MM.1S (cell line): ENCODE measurements around the gene RBM25.

Experiments
- DNase-seq: peaks from one replicate; pipeline ENCODE4 v3.0.0-alpha.2; 2015
- H2AFZ ChIP-seq: fragments of 300-600 bp; sonication (generic); 2 replicates; pipeline ENCODE4 v1.6.0; 2016; ENCODE audit warnings: antibody characterized with exemption, low read length
- H3F3A ChIP-seq: fragments of 300-600 bp; sonication (generic); 2 replicates; pipeline ENCODE4 v1.6.1; 2016; ENCODE audit warnings: mild to moderate bottlenecking, antibody characterized with exemption, low read length, moderate library complexity, mixed read lengths; ENCODE audit not compliant: insufficient read depth
- H3K27ac ChIP-seq: fragments of 300-600 bp; sonication (generic); 2 replicates; pipeline ENCODE4 v1.5.1; 2016; ENCODE audit warnings: mild to moderate bottlenecking, low read length
- H3K27me3 ChIP-seq: fragments of 300-600 bp; sonication (generic); replicated peaks from 2 replicates; pipeline ENCODE4 v1.6.0; 2016; ENCODE audit warnings: low read length; ENCODE audit not compliant: insufficient read depth
- H3K36me3 ChIP-seq: fragments of 300-600 bp; sonication (generic); replicated peaks from 2 replicates; pipeline ENCODE4 v1.6.1; 2016; ENCODE audit warnings: mild to moderate bottlenecking, low read length, mixed read lengths; ENCODE audit not compliant: insufficient read depth
- H3K4me1 ChIP-seq: fragments of 300-600 bp; sonication (generic); 2 replicates; pipeline ENCODE4 v1.6.1; 2016; ENCODE audit warnings: low read length, mixed read lengths
- H3K4me2 ChIP-seq: fragments of 300-600 bp; sonication (generic); 2 replicates; pipeline ENCODE4 v1.6.0; 2016; ENCODE audit warnings: low read depth, low read length
- H3K4me3 ChIP-seq: fragments of 300-600 bp; sonication (generic); 2 replicates; pipeline ENCODE4 v1.5.1; 2016; ENCODE audit warnings: low read length, mixed read lengths
- H3K79me2 ChIP-seq: fragments of 300-600 bp; sonication (generic); 2 replicates; pipeline ENCODE4 v1.6.1; 2016; ENCODE audit warnings: mixed run types, low read length, mixed read lengths
- H3K9ac ChIP-seq: fragments of 300-600 bp; sonication (generic); 2 replicates; pipeline ENCODE4 v1.6.1; 2016; ENCODE audit warnings: low read length, mixed read lengths
- H3K9me2 ChIP-seq: fragments of 300-600 bp; sonication (generic); replicated peaks from 2 replicates; pipeline ENCODE4 v1.6.1; 2016; ENCODE audit warnings: mild to moderate bottlenecking, low read length, mixed read lengths; ENCODE audit not compliant: insufficient read depth
- H3K9me3 ChIP-seq: fragments of 300-600 bp; sonication (generic); replicated peaks from 2 replicates; pipeline ENCODE4 v1.6.1; 2016; ENCODE audit warnings: mild to moderate bottlenecking, low read length, mixed read lengths; ENCODE audit not compliant: insufficient read depth
- H4K20me1 ChIP-seq: fragments of 300-600 bp; sonication (generic); 2 replicates; pipeline ENCODE4 v1.6.1; 2016; ENCODE audit warnings: mild to moderate bottlenecking, low read length, moderate library complexity, mixed read lengths; ENCODE audit not compliant: insufficient read depth
- EZH2 ChIP-seq: fragments of 300-600 bp; sonication (generic); optimal IDR thresholded peaks from 2 replicates; pipeline ENCODE3; 2017; ENCODE audit warnings: low read depth, mild to moderate bottlenecking, antibody characterized with exemption, low read length, mixed read lengths
- EZH2phosphoT487 ChIP-seq: fragments of 300-600 bp; sonication (generic); IDR thresholded peaks from 2 replicates; pipeline ENCODE4 v1.6.1; 2018; ENCODE audit warnings: antibody characterized with exemption, low read length
- TF ChIP-seq, protein P1 (sequence below): fragments of 300-600 bp; sonication (generic); IDR thresholded peaks from 2 replicates; pipeline ENCODE4 v1.5.1; 2016; ENCODE audit warnings: antibody characterized with exemption, low read length, mixed read lengths

The RBM25 gene

DNA sequence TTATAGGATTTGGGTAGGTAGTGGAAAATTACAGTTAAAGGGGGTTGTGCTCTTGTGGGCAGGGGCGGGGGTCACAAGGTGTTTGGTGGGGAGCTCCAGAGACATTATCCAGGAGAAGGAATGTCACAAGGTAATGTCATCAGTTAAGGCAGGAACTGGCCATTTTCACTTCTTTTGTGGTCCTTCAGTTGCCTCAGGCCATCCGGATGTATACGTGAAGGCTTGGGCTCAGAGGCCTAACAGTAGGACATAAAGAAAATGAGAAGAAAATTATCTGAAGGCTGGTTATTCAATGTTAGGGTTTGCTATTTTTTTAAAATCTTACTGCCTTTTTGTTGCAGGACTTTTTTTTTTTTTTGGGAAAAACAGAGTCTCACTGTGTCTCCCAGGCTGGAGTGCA, 75.5 kb downstream of the RBM25 start:
- Histone ChIP-seq H3K9me2 (no peaks in the 10 kb centered on the region), H3K4me3 (no peak overlapping the region), H3F3A (no peaks in the 10 kb centered on the region), H3K27me3 (no peaks in the 10 kb centered on the region), H3K4me1 (no peaks in the 10 kb centered on the region), H3K36me3 (no peaks in the 10 kb centered on the region), H3K4me2 (no peak overlapping the region), H3K9me3 (no peaks in the 10 kb centered on the region), H4K20me1 (no peaks in the 10 kb centered on the region), H3K27ac (no peak overlapping the region), H3K9ac (no peak overlapping the region), H3K79me2 (peaks cover 15% of the 10 kb centered on the region), H2AFZ (no peak overlapping the region)
- DNase-seq: no peak
- TF ChIP-seq EZH2phosphoT487 (no peak), EZH2 (no peak)
- TF ChIP-seq, protein P1, sequence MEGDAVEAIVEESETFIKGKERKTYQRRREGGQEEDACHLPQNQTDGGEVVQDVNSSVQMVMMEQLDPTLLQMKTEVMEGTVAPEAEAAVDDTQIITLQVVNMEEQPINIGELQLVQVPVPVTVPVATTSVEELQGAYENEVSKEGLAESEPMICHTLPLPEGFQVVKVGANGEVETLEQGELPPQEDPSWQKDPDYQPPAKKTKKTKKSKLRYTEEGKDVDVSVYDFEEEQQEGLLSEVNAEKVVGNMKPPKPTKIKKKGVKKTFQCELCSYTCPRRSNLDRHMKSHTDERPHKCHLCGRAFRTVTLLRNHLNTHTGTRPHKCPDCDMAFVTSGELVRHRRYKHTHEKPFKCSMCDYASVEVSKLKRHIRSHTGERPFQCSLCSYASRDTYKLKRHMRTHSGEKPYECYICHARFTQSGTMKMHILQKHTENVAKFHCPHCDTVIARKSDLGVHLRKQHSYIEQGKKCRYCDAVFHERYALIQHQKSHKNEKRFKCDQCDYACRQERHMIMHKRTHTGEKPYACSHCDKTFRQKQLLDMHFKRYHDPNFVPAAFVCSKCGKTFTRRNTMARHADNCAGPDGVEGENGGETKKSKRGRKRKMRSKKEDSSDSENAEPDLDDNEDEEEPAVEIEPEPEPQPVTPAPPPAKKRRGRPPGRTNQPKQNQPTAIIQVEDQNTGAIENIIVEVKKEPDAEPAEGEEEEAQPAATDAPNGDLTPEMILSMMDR: no peak

DNA sequence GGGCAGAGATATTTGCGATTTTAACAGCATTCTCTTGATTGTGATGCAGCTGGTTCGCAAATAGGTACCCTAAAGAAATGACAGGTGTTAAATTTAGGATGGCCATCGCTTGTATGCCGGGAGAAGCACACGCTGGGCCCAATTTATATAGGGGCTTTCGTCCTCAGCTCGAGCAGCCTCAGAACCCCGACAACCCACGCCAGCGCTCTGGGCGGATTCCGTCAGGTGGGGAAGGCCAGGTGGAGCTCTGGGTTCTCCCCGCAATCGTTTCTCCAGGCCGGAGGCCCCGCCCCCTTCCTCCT, 77.7 kb downstream of the RBM25 start:
- Histone ChIP-seq H3K27me3 (no peaks in the 10 kb centered on the region), H3K27ac (peak overlapping the region; percentile 96; the same call in 1 of the 2 replicates), H3K79me2 (peaks cover 33% of the 10 kb centered on the region), H2AFZ (peak overlapping the region; percentile 77), H4K20me1 (no peaks in the 10 kb centered on the region), H3K9me3 (no peaks in the 10 kb centered on the region), H3K4me1 (peaks cover 2% of the 10 kb centered on the region; the same call in 1 of the 2 replicates), H3K36me3 (no peaks in the 10 kb centered on the region), H3F3A (peaks cover 2% of the 10 kb centered on the region; the same call in 1 of the 2 replicates), H3K9ac (peak overlapping the region; percentile 85; the same call in 1 of the 2 replicates), H3K9me2 (no peaks in the 10 kb centered on the region), H3K4me3 (peak overlapping the region; percentile 91), H3K4me2 (peak overlapping the region; percentile 74; the same call in 1 of the 2 replicates)
- no peak for DNase-seq
- TF ChIP-seq EZH2phosphoT487 (no peak), EZH2 (no peak)
- TF ChIP-seq, protein P1: no peak

DNA sequence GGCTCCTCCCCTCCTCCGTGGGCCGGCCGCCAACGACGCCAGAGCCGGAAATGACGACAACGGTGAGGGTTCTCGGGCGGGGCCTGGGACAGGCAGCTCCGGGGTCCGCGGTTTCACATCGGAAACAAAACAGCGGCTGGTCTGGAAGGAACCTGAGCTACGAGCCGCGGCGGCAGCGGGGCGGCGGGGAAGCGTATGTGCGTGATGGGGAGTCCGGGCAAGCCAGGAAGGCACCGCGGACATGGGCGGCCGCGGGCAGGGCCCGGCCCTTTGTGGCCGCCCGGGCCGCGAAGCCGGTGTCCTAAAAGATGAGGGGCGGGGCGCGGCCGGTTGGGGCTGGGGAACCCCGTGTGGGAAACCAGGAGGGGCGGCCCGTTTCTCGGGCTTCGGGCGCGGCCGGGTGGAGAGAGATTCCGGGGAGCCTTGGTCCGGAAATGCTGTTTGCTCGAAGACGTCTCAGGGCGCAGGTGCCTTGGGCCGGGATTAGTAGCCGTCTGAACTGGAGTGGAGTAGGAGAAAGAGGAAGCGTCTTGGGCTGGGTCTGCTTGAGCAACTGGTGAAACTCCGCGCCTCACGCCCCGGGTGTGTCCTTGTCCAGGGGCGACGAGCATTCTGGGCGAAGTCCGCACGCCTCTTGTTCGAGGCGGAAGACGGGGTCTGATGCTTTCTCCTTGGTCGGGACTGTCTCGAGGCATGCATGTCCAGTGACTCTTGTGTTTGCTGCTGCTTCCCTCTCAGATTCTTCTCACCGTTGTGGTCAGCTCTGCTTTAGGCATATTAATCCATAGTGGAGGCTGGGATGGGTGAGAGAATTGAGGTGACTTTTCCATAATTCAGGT, 78.3 kb downstream of the RBM25 start, which contains the start of gene PSEN1:
Gene PSEN1, plus strand, starts transcription at position 121 of the 839 bp plus-strand sequence. CDS start 11,513 bp downstream, outside the sequence.
- peaks cover 4% of the 10 kb centered on the region; the same call in 1 of the 2 replicates for H3K4me1 ChIP-seq
- H3K27me3 ChIP-seq: no peaks in the 10 kb centered on the region
- no peaks in the 10 kb centered on the region for H3K36me3 ChIP-seq
- peak within 1 kb of the TSS; percentile 96 for H3K4me2 ChIP-seq
- H3K27ac ChIP-seq: peak within 1 kb of the TSS; percentile 96
- H2AFZ ChIP-seq: peak within 1 kb of the TSS; percentile 77
- no peaks in the 10 kb centered on the region for H3K9me3 ChIP-seq
- peak within 1 kb of the TSS; percentile 85 for H3K9ac ChIP-seq
- DNase-seq: peak; percentile 92
- TF ChIP-seq EZH2phosphoT487: no peak
- TF ChIP-seq EZH2: no peak
- TF ChIP-seq, protein P1: no peak
- H3K4me3 ChIP-seq: peak within 1 kb of the TSS; percentile 91
- no peaks in the 10 kb centered on the region for H4K20me1 ChIP-seq
- H3K9me2 ChIP-seq: no peaks in the 10 kb centered on the region
- H3K79me2 ChIP-seq: peaks cover 35% of the 10 kb centered on the region
- H3F3A ChIP-seq: peaks cover 3% of the 10 kb centered on the region; the same call in 1 of the 2 replicates
